H9 (cell line): ENCODE measurements around the gene CDH4. TPM values are rescaled to one million over a fixed set of nuclear protein-coding genes. Genes with fewer than 3 reads are reported as not detected.

Source experiments
- DNase-seq: peaks from one replicate; pipeline ENCODE4 v3.0.0-alpha.2; 2017
- H2AFZ ChIP-seq: one replicate; pipeline ENCODE4 v1.6.1; 2013; ENCODE audit warnings: mild to moderate bottlenecking, low read length, control low read depth, moderate library complexity
- H2AK5ac ChIP-seq: 2 replicates; pipeline ENCODE4 v1.6.1; 2013; ENCODE audit warnings: low read length, control low read depth, mixed read lengths; ENCODE audit not compliant: insufficient read length
- H2BK120ac ChIP-seq: one replicate; pipeline ENCODE4 v1.6.1; 2013; ENCODE audit warnings: low read depth, mild to moderate bottlenecking, low read length, control low read depth, inconsistent platforms; ENCODE audit not compliant: poor library complexity, severe bottlenecking
- H2BK12ac ChIP-seq: 2 replicates; pipeline ENCODE4 v1.6.1; 2013; ENCODE audit warnings: low read length, control low read depth, mixed read lengths, low read depth; ENCODE audit not compliant: insufficient read length
- H2BK15ac ChIP-seq: 2 replicates; pipeline ENCODE4 v1.6.1; 2013; ENCODE audit warnings: low read depth, low read length, control low read depth
- H2BK20ac ChIP-seq: one replicate; pipeline ENCODE4 v1.6.1; 2013; ENCODE audit warnings: low read depth, mild to moderate bottlenecking, low read length, control low read depth, inconsistent platforms; ENCODE audit not compliant: poor library complexity, severe bottlenecking
- H2BK5ac ChIP-seq: 2 replicates; pipeline ENCODE4 v1.6.1; 2013; ENCODE audit warnings: low read length, control low read depth, mixed read lengths; ENCODE audit not compliant: insufficient read length
- H3K14ac ChIP-seq: 2 replicates; pipeline ENCODE4 v1.6.1; 2013; ENCODE audit warnings: low read length, control low read depth; ENCODE audit not compliant: insufficient read depth
- H3K18ac ChIP-seq: 2 replicates; pipeline ENCODE4 v1.6.1; 2013; ENCODE audit warnings: low read depth, mild to moderate bottlenecking, mixed read lengths, low read length, control low read depth; ENCODE audit not compliant: insufficient read length
- H3K23ac ChIP-seq: 2 replicates; pipeline ENCODE4 v1.6.1; 2013; ENCODE audit warnings: low read length, control low read depth, mixed read lengths, low read depth; ENCODE audit not compliant: insufficient read length
- H3K23me2 ChIP-seq: 2 replicates; pipeline ENCODE4 v1.6.1; 2013; ENCODE audit warnings: low read depth, mild to moderate bottlenecking, mixed read lengths, low read length, control low read depth; ENCODE audit not compliant: insufficient read length, poor library complexity, severe bottlenecking
- H3K27ac ChIP-seq: 2 replicates; pipeline ENCODE4 v1.5.1; 2013; ENCODE audit warnings: low read length, control low read depth, mixed read lengths, low read depth; ENCODE audit not compliant: insufficient read length
- H3K27me3 ChIP-seq: 2 replicates; pipeline ENCODE4 v1.6.1; 2013; ENCODE audit warnings: low read length, control low read depth, inconsistent platforms; ENCODE audit not compliant: insufficient read depth
- H3K4ac ChIP-seq: 2 replicates; pipeline ENCODE4 v1.6.1; 2013; ENCODE audit warnings: low read depth, mild to moderate bottlenecking, control low read depth, inconsistent platforms, low read length, moderate library complexity
- H3K4me1 ChIP-seq: 2 replicates; pipeline ENCODE4 v1.6.1; 2013; ENCODE audit warnings: low read length, control low read depth, inconsistent platforms; ENCODE audit not compliant: insufficient read depth
- H3K4me2 ChIP-seq: 2 replicates; pipeline ENCODE4 v1.6.1; 2013; ENCODE audit warnings: low read length, control low read depth, mixed read lengths; ENCODE audit not compliant: insufficient read length, insufficient read depth
- H3K56ac ChIP-seq: 2 replicates; pipeline ENCODE4 v1.6.1; 2013; ENCODE audit warnings: low read depth, mild to moderate bottlenecking, mixed read lengths, low read length, control low read depth; ENCODE audit not compliant: insufficient read length
- H3K79me1 ChIP-seq: 2 replicates; pipeline ENCODE4 v1.6.1; 2013; ENCODE audit warnings: low read depth, mild to moderate bottlenecking, moderate library complexity, low read length, control low read depth, inconsistent platforms; ENCODE audit not compliant: insufficient read depth, poor library complexity, severe bottlenecking
- H3K79me2 ChIP-seq: 2 replicates; pipeline ENCODE4 v1.6.1; 2013; ENCODE audit warnings: low read length, control low read depth, inconsistent platforms; ENCODE audit not compliant: insufficient read depth
- H3K9ac ChIP-seq: 2 replicates; pipeline ENCODE4 v1.6.1; 2013; ENCODE audit warnings: low read length, control low read depth, mixed read lengths; ENCODE audit not compliant: insufficient read length; ENCODE audit errors: extremely low read depth
- H3K9me3 ChIP-seq: one replicate; pipeline ENCODE4 v1.6.1; 2013; ENCODE audit warnings: low read depth, low read length, inconsistent platforms; ENCODE audit not compliant: control insufficient read depth
- H3T11ph ChIP-seq: one replicate; pipeline ENCODE4 v1.6.1; 2013; ENCODE audit warnings: mild to moderate bottlenecking, low read length, control low read depth, inconsistent platforms
- H4K20me1 ChIP-seq: one replicate; pipeline ENCODE4 v1.6.1; 2013; ENCODE audit not compliant: control insufficient read depth, insufficient read length, insufficient read depth
- H4K5ac ChIP-seq: 2 replicates; pipeline ENCODE4 v1.6.1; 2013; ENCODE audit warnings: low read depth, mild to moderate bottlenecking, mixed read lengths, low read length, control low read depth; ENCODE audit not compliant: insufficient read length
- H4K8ac ChIP-seq: replicated peaks from 2 replicates; pipeline ENCODE4 v1.6.1; 2013; ENCODE audit warnings: low read length, control low read depth, mixed read lengths, low read depth; ENCODE audit not compliant: insufficient read length
- H4K91ac ChIP-seq: 2 replicates; pipeline ENCODE4 v1.6.1; 2013; ENCODE audit warnings: low read depth, mild to moderate bottlenecking, moderate library complexity, mixed read lengths, low read length, control low read depth; ENCODE audit not compliant: insufficient read length
- H3K27ac Mint-ChIP-seq, 3 experiments: 2 replicates in 2 of 3; 3 replicates in 1 of 3; pipeline ENCODE4 v1.8.0; 2020 to 2021; ENCODE audit warnings: mixed read lengths in 3 of 3, mild to moderate bottlenecking in 1 of 3, moderate library complexity in 1 of 3
- H3K27me3 Mint-ChIP-seq: 2 replicates; pipeline ENCODE4 v1.8.0; 2021; ENCODE audit warnings: low read depth, mild to moderate bottlenecking, moderate library complexity, mixed read lengths
- H3K36me3 Mint-ChIP-seq, 3 experiments: 2 replicates in 2 of 3; 3 replicates in 1 of 3; pipeline ENCODE4 v1.8.0; 2020 to 2021; ENCODE audit warnings: low read depth in 3 of 3, mixed read lengths in 3 of 3; ENCODE audit not compliant: insufficient read depth in 1 of 3
- H3K4me1 Mint-ChIP-seq, 2 experiments: 2 replicates each; pipeline ENCODE4 v1.8.0; 2020; ENCODE audit warnings: mixed read lengths in 2 of 2
- H3K4me3 Mint-ChIP-seq, 2 experiments: 2 replicates in 1 of 2; 3 replicates in 1 of 2; pipeline ENCODE4 v1.8.0; 2020 to 2021; ENCODE audit warnings: mild to moderate bottlenecking in 2 of 2, mixed read lengths in 2 of 2, moderate library complexity in 1 of 2
- H3K9me3 Mint-ChIP-seq, 2 experiments: 2 replicates in 1 of 2; 3 replicates in 1 of 2; pipeline ENCODE4 v1.8.0; 2020; ENCODE audit warnings: mild to moderate bottlenecking in 2 of 2, mixed read lengths in 2 of 2, moderate library complexity in 1 of 2
- WGBS: extraction: QIAGEN DNeasy Blood & Tissue Kit; methylation state at CpG from one replicate; pipeline ENCODE4 v1.1.7; 2013; ENCODE audit warnings: missing lambda C conversion rate, low lambda C conversion rate, mixed read lengths; ENCODE audit not compliant: insufficient read length; ENCODE audit errors: extremely low coverage; 5-methylcytosine and 5-hydroxymethylcytosine counted together
- total RNA-seq: library from RNA; stranded (reverse); gene quantifications from 2 replicates; pipeline ENCODE4 v1.2.1, GENCODE V29; 2021
- TF ChIP-seq, protein P1 (sequence below): fragments of 200-600 bp; sonication (generic); conservative IDR thresholded peaks from 3 replicates; pipeline ENCODE4 v1.8.0; 2021; ENCODE audit warnings: antibody characterized with exemption, mild to moderate bottlenecking

CDH4 gene
- total RNA-seq, 1 experiment from 2014 or later = 3.0 TPM

DNA sequence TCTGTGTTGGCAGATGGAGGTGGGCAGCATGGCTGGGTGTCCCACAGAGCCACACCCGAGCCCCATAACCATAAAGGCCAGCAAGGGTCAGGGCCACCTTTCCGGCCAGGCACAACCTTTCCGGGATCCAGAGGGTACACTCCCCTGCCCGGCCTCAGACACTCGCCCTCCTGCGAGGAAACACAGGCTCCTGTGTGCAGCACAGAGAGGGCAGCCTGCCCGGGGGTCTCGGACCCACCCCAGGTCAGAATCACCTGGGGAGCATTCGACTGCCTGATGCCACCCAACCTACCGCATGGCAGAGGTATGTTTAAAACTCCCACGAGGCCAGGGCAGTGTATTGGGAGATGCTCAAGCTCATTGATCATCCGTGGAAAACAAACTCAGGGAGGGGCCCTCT is 553.3 kb downstream of the CDH4 start:
- H3K23ac ChIP-seq = no peak overlapping the region
- no CpG with 5 or more reads among the region's 12 CpGs for WGBS
- H4K20me1 ChIP-seq = no peaks in the 10 kb centered on the region
- Mint-ChIP-seq H3K27ac (no peak overlapping the region), H3K36me3 (no peaks in the 10 kb centered on the region), H3K4me3 (no peak overlapping the region), H3K9me3 (no peaks in the 10 kb centered on the region), H3K4me1 (peaks cover 11 to 29% of the 10 kb centered on the region in 2 experiments), H3K27me3 (peaks cover 40% of the 10 kb centered on the region)
- H4K5ac ChIP-seq = no peak overlapping the region
- H4K91ac ChIP-seq = no peak overlapping the region
- H2BK15ac ChIP-seq = no peak overlapping the region
- no peaks in the 10 kb centered on the region for H3K23me2 ChIP-seq
- peaks cover 2% of the 10 kb centered on the region for H3K27me3 ChIP-seq
- no peak overlapping the region for H3T11ph ChIP-seq
- no peaks in the 10 kb centered on the region for H3K79me2 ChIP-seq
- no peak overlapping the region for H3K4ac ChIP-seq
- DNase-seq = no peak
- no peak overlapping the region for H2BK120ac ChIP-seq
- no peak overlapping the region for H2BK12ac ChIP-seq
- no peak overlapping the region for H3K56ac ChIP-seq
- no peak overlapping the region for H3K9ac ChIP-seq
- H2BK5ac ChIP-seq = no peak overlapping the region
- no peak overlapping the region for H3K4me2 ChIP-seq
- no peak overlapping the region for H3K14ac ChIP-seq
- TF ChIP-seq, protein P1, sequence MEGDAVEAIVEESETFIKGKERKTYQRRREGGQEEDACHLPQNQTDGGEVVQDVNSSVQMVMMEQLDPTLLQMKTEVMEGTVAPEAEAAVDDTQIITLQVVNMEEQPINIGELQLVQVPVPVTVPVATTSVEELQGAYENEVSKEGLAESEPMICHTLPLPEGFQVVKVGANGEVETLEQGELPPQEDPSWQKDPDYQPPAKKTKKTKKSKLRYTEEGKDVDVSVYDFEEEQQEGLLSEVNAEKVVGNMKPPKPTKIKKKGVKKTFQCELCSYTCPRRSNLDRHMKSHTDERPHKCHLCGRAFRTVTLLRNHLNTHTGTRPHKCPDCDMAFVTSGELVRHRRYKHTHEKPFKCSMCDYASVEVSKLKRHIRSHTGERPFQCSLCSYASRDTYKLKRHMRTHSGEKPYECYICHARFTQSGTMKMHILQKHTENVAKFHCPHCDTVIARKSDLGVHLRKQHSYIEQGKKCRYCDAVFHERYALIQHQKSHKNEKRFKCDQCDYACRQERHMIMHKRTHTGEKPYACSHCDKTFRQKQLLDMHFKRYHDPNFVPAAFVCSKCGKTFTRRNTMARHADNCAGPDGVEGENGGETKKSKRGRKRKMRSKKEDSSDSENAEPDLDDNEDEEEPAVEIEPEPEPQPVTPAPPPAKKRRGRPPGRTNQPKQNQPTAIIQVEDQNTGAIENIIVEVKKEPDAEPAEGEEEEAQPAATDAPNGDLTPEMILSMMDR = no peak
- H2BK20ac ChIP-seq = no peak overlapping the region
- H3K4me1 ChIP-seq = no peaks in the 10 kb centered on the region
- no peak overlapping the region for H3K27ac ChIP-seq
- no peak overlapping the region for H2AFZ ChIP-seq
- no peaks in the 10 kb centered on the region for H3K79me1 ChIP-seq
- H3K18ac ChIP-seq = no peak overlapping the region
- H4K8ac ChIP-seq = no peak overlapping the region
- H2AK5ac ChIP-seq = no peak overlapping the region
- H3K9me3 ChIP-seq = no peaks in the 10 kb centered on the region
